HCT116 (cell line): Measurements from ENCODE around the gene FBXL7. TPM values are rescaled to one million over a fixed set of nuclear protein-coding genes. Genes with fewer than 3 reads are reported as not detected.

ENCODE experiments used
- ATAC-seq: fragments of 200-7000 bp; cut with Tn5 transposase; 2 replicates; pipeline ENCODE4 v1.9.1; 2020; ENCODE audit warnings: mild to moderate bottlenecking, moderate library complexity
- BruUV-seq: library from RNA; stranded (reverse); fragments of 400-500 nt; replicated peaks from 2 replicates; lab custom pipeline; 2021; lab: Mats Ljungman, UMichigan
- CTCF ChIA-PET: fragments of 300-600 bp; sonication (Branson Sonifier 250); formaldehyde crosslinking; loops from one replicate; lab custom pipeline; 2021; ENCODE audit warnings: antibody characterized with exemption; lab: Charles Lee
- POLR2A ChIA-PET: fragments of 300-600, 350-600 bp; sonication (Branson Sonifier 250); formaldehyde crosslinking; loops from one replicate; lab custom pipeline; 2021; ENCODE audit warnings: antibody characterized with exemption; lab: Charles Lee
- RAD21 ChIA-PET, 2 experiments: fragments of 300-600 bp; sonication (Branson Sonifier 250); formaldehyde crosslinking; loops; one replicate each; lab custom pipeline; 2023; ENCODE audit warnings: low total read pairs in 2 of 2; ENCODE audit not compliant: uncharacterized antibody in 2 of 2, unreplicated experiment in 2 of 2, low non-redundant PET in 1 of 2; lab: Charles Lee
- DNase-seq: peaks from one replicate; pipeline ENCODE4 v3.0.0-alpha.2; 2010; ENCODE audit warnings: low read depth, low spot score
- H2AFZ ChIP-seq: fragments of 200-600 bp; shearing (Covaris generic), sonication (generic); 2 replicates; pipeline ENCODE4 v1.6.1; 2017; ENCODE audit warnings: low read depth, mixed run types, mixed read lengths, antibody characterized with exemption, low read length; ENCODE audit not compliant: poor library complexity, severe bottlenecking
- H3K27ac ChIP-seq: 2 replicates; pipeline ENCODE4 v1.5.1; 2012; ENCODE audit warnings: low read depth, low read length
- H3K27me3 ChIP-seq: fragments of 200-600 bp; sonication (generic); 2 replicates; pipeline ENCODE4 v1.6.1; 2016; ENCODE audit warnings: mixed run types, low read length, mixed read lengths; ENCODE audit not compliant: insufficient read depth
- H3K36me3 ChIP-seq, 2 experiments: fragments of 200-500 bp in 1 of 2; fragments of 200-600 bp in 1 of 2; sonication (Bioruptor generic) in 1 of 2; sonication (generic) in 1 of 2; 2 replicates each; pipeline versions ENCODE4 v1.5.1 to v1.6.1; 2014 to 2016; ENCODE audit warnings: low read length in 2 of 2, inconsistent platforms in 1 of 2, mixed read lengths in 1 of 2, mixed run types in 1 of 2; ENCODE audit not compliant: insufficient read depth in 2 of 2, control insufficient read depth in 1 of 2
- H3K4me1 ChIP-seq, 2 experiments: fragments of 200-600 bp in 1 of 2; sonication (generic) in 1 of 2; 2 replicates each; pipeline versions ENCODE4 v1.5.1 to v1.6.1; 2012 to 2017; ENCODE audit warnings: low read length in 2 of 2, inconsistent platforms in 1 of 2, mild to moderate bottlenecking in 1 of 2, mixed read lengths in 1 of 2, mixed run types in 1 of 2, moderate library complexity in 1 of 2; ENCODE audit not compliant: insufficient read depth in 2 of 2, control insufficient read depth in 1 of 2
- H3K4me2 ChIP-seq: fragments of 200-600 bp; sonication (generic); 2 replicates; pipeline ENCODE4 v1.6.1; 2017; ENCODE audit warnings: mixed run types, low read length, mixed read lengths
- H3K4me3 ChIP-seq, 2 experiments: fragments of 200-600 bp in 1 of 2; sonication (generic) in 1 of 2; replicated peaks in 1 of 2; 2 replicates each; pipeline ENCODE4 v1.5.1; 2011 to 2016; ENCODE audit warnings: low read length in 2 of 2, control low read depth in 1 of 2, low read depth in 1 of 2, mild to moderate bottlenecking in 1 of 2, mixed read lengths in 1 of 2, mixed run types in 1 of 2
- H3K79me2 ChIP-seq: fragments of 200-600 bp; sonication (generic); 2 replicates; pipeline ENCODE4 v1.6.1; 2017; ENCODE audit warnings: mild to moderate bottlenecking, mixed run types, low read length, moderate library complexity, mixed read lengths; ENCODE audit not compliant: insufficient read depth
- H3K9ac ChIP-seq: fragments of 200-600 bp; sonication (generic); 2 replicates; pipeline ENCODE4 v1.6.1; 2016; ENCODE audit warnings: low read length, mixed read lengths
- H3K9me2 ChIP-seq: fragments of 200-600 bp; sonication (generic), shearing (Covaris generic); 2 replicates; pipeline ENCODE4 v1.6.1; 2017; ENCODE audit warnings: mixed run types, mild to moderate bottlenecking, moderate library complexity; ENCODE audit not compliant: insufficient read depth
- H3K9me3 ChIP-seq, 2 experiments: fragments of 200-500 bp in 1 of 2; fragments of 200-600 bp in 1 of 2; sonication (Bioruptor generic) in 1 of 2; sonication (generic) in 1 of 2; 2 replicates each; pipeline ENCODE4 v1.6.1; 2014 to 2017; ENCODE audit warnings: low read length in 2 of 2, mixed read lengths in 2 of 2, inconsistent platforms in 1 of 2, low read depth in 1 of 2, mild to moderate bottlenecking in 1 of 2, mixed run types in 1 of 2, moderate library complexity in 1 of 2; ENCODE audit not compliant: control insufficient read depth in 1 of 2, insufficient read depth in 1 of 2
- H4K20me1 ChIP-seq: fragments of 200-600 bp; sonication (generic), shearing (Covaris generic); 2 replicates; pipeline ENCODE4 v1.6.1; 2017; ENCODE audit warnings: mixed run types, mild to moderate bottlenecking, moderate library complexity; ENCODE audit not compliant: insufficient read depth
- CBX3 ChIP-seq: IDR thresholded peaks from 2 replicates; pipeline ENCODE4 v1.6.1; 2012; ENCODE audit warnings: low read depth
- CEBPB ChIP-seq: IDR thresholded peaks from 2 replicates; pipeline ENCODE4 v1.6.1; 2012; ENCODE audit warnings: low read depth
- EGR1 ChIP-seq: IDR thresholded peaks from 2 replicates; pipeline ENCODE4 v1.6.1; 2012; ENCODE audit warnings: low read depth
- EZH2 ChIP-seq: fragments of 200-600 bp; sonication (generic); IDR thresholded peaks from 2 replicates; pipeline ENCODE4 v1.6.1; 2017; ENCODE audit warnings: antibody characterized with exemption, mixed run types
- FOSL1 ChIP-seq: IDR thresholded peaks from 2 replicates; pipeline ENCODE4 v1.6.1; 2012; ENCODE audit warnings: low read depth
- POLR2A ChIP-seq: IDR thresholded peaks from 2 replicates; pipeline ENCODE4 v1.7.0; 2011; ENCODE audit warnings: borderline replicate concordance; ENCODE audit not compliant: insufficient read depth, insufficient read length; ENCODE audit errors: extremely low read depth
- POLR2AphosphoS5 ChIP-seq: IDR thresholded peaks from 2 replicates; pipeline ENCODE4 v1.6.1; 2011; ENCODE audit warnings: mild to moderate bottlenecking, low read depth, low read length, moderate library complexity
- RAD21 ChIP-seq: IDR thresholded peaks from 2 replicates; pipeline ENCODE4 v1.6.1; 2012; ENCODE audit warnings: low read depth, mild to moderate bottlenecking
- SIN3A ChIP-seq: IDR thresholded peaks from 2 replicates; pipeline ENCODE4 v1.6.1; 2012; ENCODE audit warnings: low read depth
- SRF ChIP-seq: IDR thresholded peaks from 2 replicates; pipeline ENCODE4 v1.6.1; 2012; ENCODE audit warnings: low read depth
- TCF7L2 ChIP-seq: IDR thresholded peaks from 2 replicates; pipeline ENCODE4 v1.7.0; 2011; ENCODE audit warnings: borderline replicate concordance, inconsistent platforms; ENCODE audit not compliant: insufficient read depth, insufficient read length; ENCODE audit errors: extremely low read depth
- YY1 ChIP-seq: IDR thresholded peaks from 2 replicates; pipeline ENCODE4 v1.6.1; 2011; ENCODE audit warnings: low read length, low read depth, moderate library complexity, mild to moderate bottlenecking; ENCODE audit not compliant: insufficient replicate concordance; ENCODE audit errors: extremely low read depth
- ZNF274 ChIP-seq: fragments of 200-500 bp; sonication (Bioruptor generic); IDR thresholded peaks from 2 replicates; pipeline ENCODE4 v1.6.1; 2014; ENCODE audit warnings: mild to moderate bottlenecking, low read depth, low read length, inconsistent platforms
- intact Hi-C: fragments of 100-400 bp; cut with micrococcal nuclease; formaldehyde crosslinking; loops from 2 replicates; pipeline ENCODE4 v1.10.0; 2022
- total RNA-seq: library from RNA; stranded (reverse); gene quantifications from one replicate; pipeline ENCODE4 v1.2.1, GENCODE V29; 2021; ENCODE audit not compliant: unreplicated experiment
- TF ChIP-seq, protein P1 (sequence below): IDR thresholded peaks from 2 replicates; pipeline ENCODE4 v1.6.1; 2012; ENCODE audit warnings: low read depth
- TF ChIP-seq, protein P2 (sequence below): IDR thresholded peaks from 2 replicates; pipeline ENCODE4 v1.6.1; 2011; ENCODE audit warnings: mild to moderate bottlenecking, low read length, moderate library complexity; ENCODE audit not compliant: insufficient replicate concordance; ENCODE audit errors: extremely low read depth
- TF ChIP-seq, protein P3 (sequence below): IDR thresholded peaks from 2 replicates; pipeline ENCODE4 v1.6.1; 2012
- TF ChIP-seq, protein P4 (sequence below), 3 experiments: fragments of 200-600 bp in 1 of 3; sonication (generic) in 1 of 3; IDR thresholded peaks in 2 of 3; conservative IDR thresholded peaks in 1 of 3; 2 replicates each; pipeline ENCODE4 v1.5.1; 2012 to 2017; ENCODE audit warnings: low read depth in 2 of 3, low read length in 2 of 3, antibody characterized with exemption in 1 of 3, borderline replicate concordance in 1 of 3, control low read depth in 1 of 3, mild to moderate bottlenecking in 1 of 3, mixed read lengths in 1 of 3, mixed run types in 1 of 3, moderate library complexity in 1 of 3; ENCODE audit not compliant: insufficient read depth in 1 of 3
- TF ChIP-seq, protein P5 (sequence below): IDR thresholded peaks from 2 replicates; pipeline ENCODE4 v1.6.1; 2012

Gene FBXL7
- total RNA-seq, 1 experiment from 2014 or later = 0.05 TPM

DNA sequence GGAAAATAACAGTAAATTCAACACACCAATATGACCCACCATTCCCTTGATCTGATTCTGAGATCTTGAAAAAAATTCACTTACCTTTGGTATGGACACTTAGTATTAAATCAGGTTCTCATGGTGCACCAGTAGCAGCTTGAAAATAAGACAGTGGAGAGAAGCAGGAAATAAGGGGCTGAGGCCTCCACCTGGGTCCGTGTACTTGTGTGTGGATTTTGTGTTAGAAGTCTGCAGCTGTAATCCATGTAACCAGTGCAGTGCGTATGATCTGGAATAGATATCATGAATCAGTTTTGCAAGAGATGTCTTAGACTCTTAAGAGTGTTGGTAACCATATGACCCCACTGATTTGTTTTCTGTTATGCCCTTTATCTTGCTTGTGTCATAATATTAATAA is 107.1 kb downstream of the FBXL7 start:
- TF ChIP-seq, protein P1, sequence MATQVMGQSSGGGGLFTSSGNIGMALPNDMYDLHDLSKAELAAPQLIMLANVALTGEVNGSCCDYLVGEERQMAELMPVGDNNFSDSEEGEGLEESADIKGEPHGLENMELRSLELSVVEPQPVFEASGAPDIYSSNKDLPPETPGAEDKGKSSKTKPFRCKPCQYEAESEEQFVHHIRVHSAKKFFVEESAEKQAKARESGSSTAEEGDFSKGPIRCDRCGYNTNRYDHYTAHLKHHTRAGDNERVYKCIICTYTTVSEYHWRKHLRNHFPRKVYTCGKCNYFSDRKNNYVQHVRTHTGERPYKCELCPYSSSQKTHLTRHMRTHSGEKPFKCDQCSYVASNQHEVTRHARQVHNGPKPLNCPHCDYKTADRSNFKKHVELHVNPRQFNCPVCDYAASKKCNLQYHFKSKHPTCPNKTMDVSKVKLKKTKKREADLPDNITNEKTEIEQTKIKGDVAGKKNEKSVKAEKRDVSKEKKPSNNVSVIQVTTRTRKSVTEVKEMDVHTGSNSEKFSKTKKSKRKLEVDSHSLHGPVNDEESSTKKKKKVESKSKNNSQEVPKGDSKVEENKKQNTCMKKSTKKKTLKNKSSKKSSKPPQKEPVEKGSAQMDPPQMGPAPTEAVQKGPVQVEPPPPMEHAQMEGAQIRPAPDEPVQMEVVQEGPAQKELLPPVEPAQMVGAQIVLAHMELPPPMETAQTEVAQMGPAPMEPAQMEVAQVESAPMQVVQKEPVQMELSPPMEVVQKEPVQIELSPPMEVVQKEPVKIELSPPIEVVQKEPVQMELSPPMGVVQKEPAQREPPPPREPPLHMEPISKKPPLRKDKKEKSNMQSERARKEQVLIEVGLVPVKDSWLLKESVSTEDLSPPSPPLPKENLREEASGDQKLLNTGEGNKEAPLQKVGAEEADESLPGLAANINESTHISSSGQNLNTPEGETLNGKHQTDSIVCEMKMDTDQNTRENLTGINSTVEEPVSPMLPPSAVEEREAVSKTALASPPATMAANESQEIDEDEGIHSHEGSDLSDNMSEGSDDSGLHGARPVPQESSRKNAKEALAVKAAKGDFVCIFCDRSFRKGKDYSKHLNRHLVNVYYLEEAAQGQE = no peak
- no peak for TF ChIP-seq POLR2AphosphoS5
- TF ChIP-seq, protein P2, sequence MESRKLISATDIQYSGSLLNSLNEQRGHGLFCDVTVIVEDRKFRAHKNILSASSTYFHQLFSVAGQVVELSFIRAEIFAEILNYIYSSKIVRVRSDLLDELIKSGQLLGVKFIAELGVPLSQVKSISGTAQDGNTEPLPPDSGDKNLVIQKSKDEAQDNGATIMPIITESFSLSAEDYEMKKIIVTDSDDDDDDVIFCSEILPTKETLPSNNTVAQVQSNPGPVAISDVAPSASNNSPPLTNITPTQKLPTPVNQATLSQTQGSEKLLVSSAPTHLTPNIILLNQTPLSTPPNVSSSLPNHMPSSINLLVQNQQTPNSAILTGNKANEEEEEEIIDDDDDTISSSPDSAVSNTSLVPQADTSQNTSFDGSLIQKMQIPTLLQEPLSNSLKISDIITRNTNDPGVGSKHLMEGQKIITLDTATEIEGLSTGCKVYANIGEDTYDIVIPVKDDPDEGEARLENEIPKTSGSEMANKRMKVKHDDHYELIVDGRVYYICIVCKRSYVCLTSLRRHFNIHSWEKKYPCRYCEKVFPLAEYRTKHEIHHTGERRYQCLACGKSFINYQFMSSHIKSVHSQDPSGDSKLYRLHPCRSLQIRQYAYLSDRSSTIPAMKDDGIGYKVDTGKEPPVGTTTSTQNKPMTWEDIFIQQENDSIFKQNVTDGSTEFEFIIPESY = no peak
- TF ChIP-seq ZNF274 = no peak
- TF ChIP-seq POLR2A = no peak
- no peak for TF ChIP-seq CEBPB
- TF ChIP-seq, protein P3, sequence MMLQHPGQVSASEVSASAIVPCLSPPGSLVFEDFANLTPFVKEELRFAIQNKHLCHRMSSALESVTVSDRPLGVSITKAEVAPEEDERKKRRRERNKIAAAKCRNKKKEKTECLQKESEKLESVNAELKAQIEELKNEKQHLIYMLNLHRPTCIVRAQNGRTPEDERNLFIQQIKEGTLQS = no peak
- no peak for TF ChIP-seq RAD21
- TF ChIP-seq EGR1 = no peak
- no peak for TF ChIP-seq EZH2
- TF ChIP-seq FOSL1 = no peak
- TF ChIP-seq, protein P4, sequence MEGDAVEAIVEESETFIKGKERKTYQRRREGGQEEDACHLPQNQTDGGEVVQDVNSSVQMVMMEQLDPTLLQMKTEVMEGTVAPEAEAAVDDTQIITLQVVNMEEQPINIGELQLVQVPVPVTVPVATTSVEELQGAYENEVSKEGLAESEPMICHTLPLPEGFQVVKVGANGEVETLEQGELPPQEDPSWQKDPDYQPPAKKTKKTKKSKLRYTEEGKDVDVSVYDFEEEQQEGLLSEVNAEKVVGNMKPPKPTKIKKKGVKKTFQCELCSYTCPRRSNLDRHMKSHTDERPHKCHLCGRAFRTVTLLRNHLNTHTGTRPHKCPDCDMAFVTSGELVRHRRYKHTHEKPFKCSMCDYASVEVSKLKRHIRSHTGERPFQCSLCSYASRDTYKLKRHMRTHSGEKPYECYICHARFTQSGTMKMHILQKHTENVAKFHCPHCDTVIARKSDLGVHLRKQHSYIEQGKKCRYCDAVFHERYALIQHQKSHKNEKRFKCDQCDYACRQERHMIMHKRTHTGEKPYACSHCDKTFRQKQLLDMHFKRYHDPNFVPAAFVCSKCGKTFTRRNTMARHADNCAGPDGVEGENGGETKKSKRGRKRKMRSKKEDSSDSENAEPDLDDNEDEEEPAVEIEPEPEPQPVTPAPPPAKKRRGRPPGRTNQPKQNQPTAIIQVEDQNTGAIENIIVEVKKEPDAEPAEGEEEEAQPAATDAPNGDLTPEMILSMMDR (IDR thresholded peaks at IDR 0.05 in 2 of 3, conservative IDR thresholded peaks at IDR 0.05 in 1 of 3; ENCODE audit: borderline replicate concordance in 1 of 3, insufficient read depth in 1 of 3, low read depth in 2 of 3, low read length in 2 of 3) = no peak
- no peak for TF ChIP-seq SRF
- TF ChIP-seq TCF7L2 = no peak
- TF ChIP-seq, protein P5, sequence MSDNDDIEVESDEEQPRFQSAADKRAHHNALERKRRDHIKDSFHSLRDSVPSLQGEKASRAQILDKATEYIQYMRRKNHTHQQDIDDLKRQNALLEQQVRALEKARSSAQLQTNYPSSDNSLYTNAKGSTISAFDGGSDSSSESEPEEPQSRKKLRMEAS = no peak
- TF ChIP-seq YY1 = no peak
- no peak for TF ChIP-seq CBX3
- TF ChIP-seq SIN3A = no peak
- ChIA-PET POLR2A (no interaction called here), CTCF (no interaction called here), RAD21 (no interaction called here)
- H3K4me1 ChIP-seq = no peaks in the 10 kb centered on the region
- no peaks in the 10 kb centered on the region for H3K36me3 ChIP-seq
- H3K79me2 ChIP-seq = no peaks in the 10 kb centered on the region
- no peak overlapping the region for H3K27ac ChIP-seq
- no peaks in the 10 kb centered on the region for H4K20me1 ChIP-seq
- no peaks in the 10 kb centered on the region for H3K27me3 ChIP-seq
- no peak overlapping the region for H2AFZ ChIP-seq
- BruUV-seq = no TSS peak
- H3K9ac ChIP-seq = no peak overlapping the region
- peaks cover 20 to 22% of the 10 kb centered on the region in 2 experiments; a peak in 2 of 4 replicates for H3K9me3 ChIP-seq
- H3K4me3 ChIP-seq = no peak overlapping the region
- DNase-seq (no peak), ATAC-seq (no peak)
- H3K9me2 ChIP-seq = no peaks in the 10 kb centered on the region
- intact Hi-C loops = no loop called here
- no peak overlapping the region for H3K4me2 ChIP-seq
